Measurements from ENCODE around the gene VWA5B2. TPM values are rescaled to one million over a fixed set of nuclear protein-coding genes. Genes with fewer than 3 reads are reported as not detected.

The VWA5B2 gene
- total and polyA plus RNA-seq, 11 donors = 0.11 TPM; not detected in 10

DNA sequence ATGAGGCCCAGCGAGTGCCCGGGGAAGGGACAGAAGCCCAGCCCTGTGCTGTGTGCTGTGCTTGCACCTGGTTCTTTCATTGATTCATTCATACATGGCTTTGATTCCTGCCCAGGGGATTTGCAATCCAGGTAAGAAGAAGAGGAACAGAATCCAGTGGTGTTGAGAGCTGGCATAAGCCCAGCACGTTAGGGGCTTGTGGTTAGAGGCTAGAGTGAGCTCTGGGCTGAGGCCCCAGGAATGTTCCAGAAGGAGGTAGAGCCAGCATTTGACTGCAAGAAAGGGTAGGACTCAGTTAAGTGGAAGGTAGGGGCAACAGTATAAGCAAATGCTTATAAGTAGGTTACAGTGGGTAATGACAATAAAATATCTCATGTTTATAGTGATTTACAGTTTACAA lies 2.3 kb downstream of the VWA5B2 start:
- Histone ChIP-seq H3K9me3 (no peaks in the 10 kb centered on the region), H3K4me3 (no peak overlapping the region), H3K36me3 (no peaks in the 10 kb centered on the region), H3K27ac (no peak overlapping the region), H3K27me3 (peaks cover 20 to 62% (median 32%) of the 10 kb centered on the region in 9 donors), H3K4me1 (peaks cover 0 to 22% (median 12%) of the 10 kb centered on the region in 12 donors)
- DNase-seq (no peak), ATAC-seq (no peak)
- WGBS, 4 donors = 63 to 75% (median 64%) methylated on average over 3 of the region's 3 CpGs
- intact Hi-C loops (cut with DNase I) = no loop called here
- TF ChIP-seq POLR2A (IDR thresholded peaks at IDR 0.05) = no peak
- TF ChIP-seq, protein P1, sequence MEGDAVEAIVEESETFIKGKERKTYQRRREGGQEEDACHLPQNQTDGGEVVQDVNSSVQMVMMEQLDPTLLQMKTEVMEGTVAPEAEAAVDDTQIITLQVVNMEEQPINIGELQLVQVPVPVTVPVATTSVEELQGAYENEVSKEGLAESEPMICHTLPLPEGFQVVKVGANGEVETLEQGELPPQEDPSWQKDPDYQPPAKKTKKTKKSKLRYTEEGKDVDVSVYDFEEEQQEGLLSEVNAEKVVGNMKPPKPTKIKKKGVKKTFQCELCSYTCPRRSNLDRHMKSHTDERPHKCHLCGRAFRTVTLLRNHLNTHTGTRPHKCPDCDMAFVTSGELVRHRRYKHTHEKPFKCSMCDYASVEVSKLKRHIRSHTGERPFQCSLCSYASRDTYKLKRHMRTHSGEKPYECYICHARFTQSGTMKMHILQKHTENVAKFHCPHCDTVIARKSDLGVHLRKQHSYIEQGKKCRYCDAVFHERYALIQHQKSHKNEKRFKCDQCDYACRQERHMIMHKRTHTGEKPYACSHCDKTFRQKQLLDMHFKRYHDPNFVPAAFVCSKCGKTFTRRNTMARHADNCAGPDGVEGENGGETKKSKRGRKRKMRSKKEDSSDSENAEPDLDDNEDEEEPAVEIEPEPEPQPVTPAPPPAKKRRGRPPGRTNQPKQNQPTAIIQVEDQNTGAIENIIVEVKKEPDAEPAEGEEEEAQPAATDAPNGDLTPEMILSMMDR (IDR thresholded peaks at IDR 0.05) = no peak

DNA sequence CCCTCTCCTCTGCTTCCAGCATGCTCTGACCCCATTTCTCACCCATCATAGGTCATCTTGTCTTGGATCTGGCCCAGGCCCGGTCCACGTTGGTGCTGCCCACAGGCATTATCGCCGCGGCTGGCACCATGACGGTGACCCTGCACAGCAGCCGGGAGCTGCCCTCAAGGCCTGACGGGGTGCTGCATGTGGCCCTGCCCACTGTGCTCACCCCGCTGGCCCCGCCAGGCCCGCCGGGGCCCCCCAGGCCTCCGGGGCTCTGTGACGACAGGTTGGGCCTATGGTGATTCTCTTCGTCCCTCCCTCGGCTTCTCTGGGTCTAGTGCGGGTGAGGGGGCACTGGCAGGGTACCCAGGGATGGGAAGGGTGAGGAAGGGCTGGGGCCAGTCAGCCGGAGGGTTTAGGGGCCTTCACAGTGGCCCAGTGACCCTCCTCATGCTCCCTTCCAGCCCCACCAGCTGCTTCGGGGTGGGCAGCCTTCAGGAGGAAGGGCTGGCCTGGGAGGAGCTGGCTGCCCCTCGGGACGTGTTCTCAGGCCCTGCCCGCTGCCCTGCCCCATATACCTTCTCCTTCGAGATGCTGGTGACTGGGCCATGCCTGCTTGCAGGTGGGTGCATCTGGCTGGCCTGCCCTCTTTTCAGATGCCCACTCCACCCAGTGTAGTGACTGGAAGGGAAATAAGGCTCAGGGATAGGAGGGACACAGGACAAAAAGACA lies 3.9 kb downstream of the VWA5B2 start:
- H3K9me3 ChIP-seq = no peaks in the 10 kb centered on the region
- no peaks in the 10 kb centered on the region for H3K36me3 ChIP-seq
- peaks cover 20 to 51% (median 32%) of the 10 kb centered on the region in 9 donors for H3K27me3 ChIP-seq
- no peak for ATAC-seq
- 81 to 87% (median 85%) methylated on average over 18 to 23 of the region's 23 CpGs for WGBS, 4 donors
- DNase-seq = no peak
- TF ChIP-seq POLR2A (IDR thresholded peaks at IDR 0.05) = no peak
- TF ChIP-seq, protein P1 (IDR thresholded peaks at IDR 0.05) = no peak
- H3K4me3 ChIP-seq = no peak overlapping the region
- H3K27ac ChIP-seq = no peak overlapping the region
- intact Hi-C loops (cut with DNase I) = no loop called here
- H3K4me1 ChIP-seq = peaks cover 0 to 22% (median 12%) of the 10 kb centered on the region in 12 donors

DNA sequence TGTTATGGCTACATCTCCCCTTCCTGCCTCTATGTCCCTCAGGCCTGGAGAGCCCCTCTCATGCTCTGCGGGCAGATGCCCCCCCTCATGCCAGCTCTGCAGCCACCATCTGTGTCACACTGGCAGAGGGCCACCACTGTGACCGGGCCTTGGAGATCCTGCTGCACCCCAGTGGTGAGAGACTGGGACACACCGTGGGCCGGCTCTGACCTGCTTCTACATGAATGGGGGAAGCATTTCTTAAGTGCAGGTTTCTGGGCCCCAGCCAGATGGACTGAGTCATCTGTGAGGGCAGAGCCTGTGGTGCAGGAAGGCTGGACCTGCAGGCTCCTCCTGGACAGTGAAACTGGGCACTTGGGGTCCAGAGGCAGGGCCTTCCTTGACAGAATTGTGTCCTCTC lies 4.8 kb downstream of the VWA5B2 start:
- TF ChIP-seq, protein P1 (IDR thresholded peaks at IDR 0.05) = peak in 1 of 12 donors; percentile 34
- TF ChIP-seq POLR2A (IDR thresholded peaks at IDR 0.05) = no peak
- peaks cover 20 to 51% (median 30%) of the 10 kb centered on the region in 9 donors for H3K27me3 ChIP-seq
- ATAC-seq (peak in 3 of 4 donors; percentile 43 to 63 (median 60)), DNase-seq (peak in 4 of 5 donors; percentile 40 to 65 (median 52))
- H3K9me3 ChIP-seq = no peaks in the 10 kb centered on the region
- H3K36me3 ChIP-seq = no peaks in the 10 kb centered on the region
- H3K4me3 ChIP-seq = no peak overlapping the region
- intact Hi-C loops (cut with DNase I) = no loop called here
- 22 to 67% (median 26%) methylated on average over 1 to 4 of the region's 4 CpGs for WGBS, 4 donors
- no peak overlapping the region for H3K27ac ChIP-seq
- peaks cover 0 to 19% (median 11%) of the 10 kb centered on the region in 12 donors for H3K4me1 ChIP-seq

DNA sequence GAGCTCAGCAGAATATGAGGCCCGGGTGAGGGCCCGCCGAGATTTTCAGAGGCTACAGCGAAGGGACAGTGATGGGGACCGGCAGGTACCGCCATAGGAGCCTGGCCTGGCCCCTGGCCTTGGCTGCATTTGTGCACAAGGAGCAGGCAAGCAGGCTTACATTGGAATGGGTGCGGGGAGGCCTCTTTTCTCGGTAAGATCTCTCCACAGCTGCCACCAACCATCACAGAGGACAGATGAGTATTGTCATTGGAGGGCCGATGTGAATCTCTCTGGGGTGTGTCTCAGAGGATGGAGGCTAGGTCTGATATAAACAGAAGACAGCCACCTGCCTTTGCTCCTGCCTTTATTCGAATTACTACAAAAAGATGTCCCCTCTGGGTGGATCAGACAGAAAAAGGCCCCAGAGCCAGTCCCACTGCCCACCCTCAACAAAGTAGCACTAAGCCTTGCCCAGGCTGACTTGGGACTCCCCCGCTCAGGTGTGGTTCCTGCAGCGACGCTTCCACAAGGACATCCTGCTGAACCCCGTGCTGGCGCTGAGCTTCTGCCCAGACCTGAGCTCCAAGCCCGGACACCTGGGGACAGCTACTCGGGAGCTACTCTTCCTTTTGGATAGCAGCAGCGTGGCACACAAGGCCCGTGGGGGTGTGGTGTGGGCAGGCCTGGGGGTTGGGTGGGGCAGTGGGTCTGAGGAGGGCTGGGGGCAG lies 5.4 kb downstream of the VWA5B2 start:
- WGBS, 4 donors = 84 to 87% (median 85%) methylated on average over 17 to 19 of the region's 19 CpGs
- Histone ChIP-seq H3K27ac (no peak overlapping the region), H3K4me1 (peaks cover 0 to 13% (median 6%) of the 10 kb centered on the region in 12 donors), H3K4me3 (no peak overlapping the region), H3K9me3 (no peaks in the 10 kb centered on the region), H3K36me3 (no peaks in the 10 kb centered on the region), H3K27me3 (peaks cover 15 to 46% (median 24%) of the 10 kb centered on the region in 9 donors)
- no peak for TF ChIP-seq POLR2A (IDR thresholded peaks at IDR 0.05)
- TF ChIP-seq, protein P1 (IDR thresholded peaks at IDR 0.05) = no peak
- intact Hi-C loops (cut with DNase I) = loop anchor here in 1 of 10 donors (5.0 kb wide), 1 partner anchor 88 kb away; no protein-coding TSS in a partner anchor
- DNase-seq = no peak
- ATAC-seq = no peak
